T-helper 1 cell (primary cell): Measurements from ENCODE around the gene POLRMT.
"Not testable (repeated sequence)": the region's sequence is repeated elsewhere in the genome, so short reads cannot be mapped to it uniquely, and the experiment has no call there.

ENCODE experiments used
- DNase-seq, 5 donors: peaks; one replicate each; pipeline ENCODE4 v3.0.0-alpha.2; 2012 to 2020

Gene POLRMT

DNA sequence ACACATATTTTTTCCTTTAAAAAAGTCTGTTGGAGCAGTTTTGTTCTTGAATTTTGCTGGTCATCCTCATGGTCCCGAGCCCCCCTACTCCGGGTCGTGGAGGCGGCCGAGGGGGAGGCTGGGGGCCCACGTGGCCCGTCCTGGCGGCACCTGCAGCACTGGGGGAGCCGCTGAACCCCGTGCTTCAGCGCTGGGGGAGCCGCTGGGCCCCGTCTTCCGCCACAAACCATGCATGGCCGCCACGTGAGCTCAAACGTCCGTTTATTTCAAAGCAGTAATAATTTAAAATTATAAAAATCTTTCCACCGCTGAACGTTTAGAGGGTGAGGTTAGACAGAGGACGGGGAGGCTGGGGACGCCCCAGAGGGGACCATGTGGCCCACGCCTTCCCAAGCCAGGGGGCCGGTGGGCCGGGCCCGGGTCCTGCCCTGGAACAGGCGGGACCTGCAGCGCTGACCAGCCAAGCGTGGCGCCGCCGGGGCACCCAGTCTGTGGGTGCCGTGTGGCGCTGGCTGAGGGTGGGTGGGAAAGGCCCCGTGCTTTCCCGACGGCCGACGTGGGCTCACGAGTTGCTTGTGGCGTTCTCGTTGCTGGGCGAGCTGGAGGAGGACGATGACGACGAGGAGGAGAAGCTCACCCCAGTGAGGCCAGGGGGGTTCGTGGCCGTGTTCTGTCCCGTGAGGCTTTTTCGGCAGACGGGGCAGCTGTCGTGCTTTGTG is 14.4 kb upstream of the POLRMT start:
- DNase-seq, result no peak

GRCh38 chr19:646779-647565 is 13.6 kb upstream of the POLRMT start:
- DNase-seq, result no peak

DNA sequence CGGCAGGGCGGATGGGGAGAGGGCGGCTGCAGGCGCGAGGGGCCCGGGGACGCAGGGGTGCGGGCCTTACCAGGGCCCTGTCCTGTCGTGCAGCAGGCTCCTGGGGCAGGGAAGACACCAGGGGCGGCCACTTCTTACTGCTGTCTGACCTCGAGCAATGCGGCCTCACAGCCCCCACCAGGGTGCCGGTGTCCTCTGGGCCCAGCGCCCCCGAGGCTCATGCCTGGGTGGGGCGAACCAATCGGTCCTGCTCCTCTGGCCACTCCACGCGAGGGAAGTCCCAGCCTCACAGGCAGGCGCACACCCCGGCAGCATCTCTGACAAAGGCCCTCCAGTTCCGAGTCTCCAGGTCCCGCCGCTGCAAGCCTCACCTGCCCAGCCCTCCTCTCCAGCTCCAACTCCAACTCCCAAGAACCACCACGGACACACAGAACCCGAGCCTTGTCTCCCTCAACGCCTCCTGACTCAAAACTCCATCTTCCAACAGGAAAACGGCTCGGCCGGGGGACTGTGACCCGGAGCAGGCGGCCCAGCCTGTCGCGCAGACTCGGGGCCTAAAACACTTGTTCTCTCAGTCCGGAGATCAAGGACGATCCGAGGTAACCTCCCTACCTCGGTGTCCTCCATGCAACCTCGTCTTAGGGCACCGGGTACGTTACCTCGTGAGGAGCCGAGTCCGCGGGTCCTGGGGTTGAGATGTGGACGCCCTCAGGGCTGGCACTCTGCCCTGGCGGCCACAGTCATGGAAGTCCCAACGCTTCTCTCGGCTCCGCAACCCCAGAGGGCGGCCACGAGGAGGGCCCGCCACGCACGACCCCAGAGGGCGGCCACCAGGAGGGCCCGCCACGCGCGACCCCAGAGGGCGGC is 12.8 kb upstream of the POLRMT start:
- no peak for DNase-seq

- DNase-seq, result no peak
These were observed 11.5 kb upstream of the POLRMT start for GRCh38 chr19:644789-645188.

DNA sequence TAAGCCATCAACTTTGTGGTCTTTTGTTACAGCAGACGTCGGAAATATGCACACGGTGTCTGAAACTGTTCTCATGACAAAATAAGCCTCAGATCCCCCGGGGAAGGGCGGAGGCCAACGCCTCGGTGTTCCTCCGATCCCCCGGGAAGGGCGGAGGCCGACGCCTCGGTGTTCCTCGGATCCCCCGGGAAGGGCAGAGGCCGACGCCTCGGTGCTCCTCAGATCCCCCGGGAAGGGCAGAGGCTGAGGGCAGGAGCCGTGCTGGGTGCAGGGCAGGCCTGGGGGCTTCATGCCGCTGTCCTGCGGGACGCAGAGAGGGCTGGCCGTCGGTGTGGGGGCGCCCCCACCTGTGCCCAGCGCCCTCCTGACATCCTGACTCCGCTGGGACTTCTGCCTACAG is 11.0 kb upstream of the POLRMT start:
- no peak for DNase-seq

DNA sequence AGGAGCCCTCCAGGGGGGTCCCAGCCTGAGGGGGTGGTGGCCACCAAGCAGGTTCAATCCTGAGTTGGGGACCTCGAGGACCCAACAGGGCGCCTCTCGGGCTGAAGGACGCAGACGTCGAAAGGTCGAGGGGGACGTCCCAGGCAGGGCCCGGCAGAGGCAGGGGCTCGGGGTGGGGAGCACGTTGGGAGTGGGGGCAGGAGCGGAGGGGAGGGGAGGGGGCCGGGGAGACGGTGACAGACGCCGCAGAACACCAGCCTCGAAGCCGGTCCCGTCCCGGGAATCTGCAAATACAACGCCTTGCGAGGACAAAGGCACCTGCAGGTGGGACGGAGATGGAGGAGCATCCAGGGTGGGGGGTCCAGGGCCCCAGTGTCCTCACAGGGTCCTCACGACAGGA is 10.4 kb upstream of the POLRMT start:
- DNase-seq, result no peak

- DNase-seq, result no peak
These were observed 9.7 kb upstream of the POLRMT start for GRCh38 chr19:642767-643727.

DNA sequence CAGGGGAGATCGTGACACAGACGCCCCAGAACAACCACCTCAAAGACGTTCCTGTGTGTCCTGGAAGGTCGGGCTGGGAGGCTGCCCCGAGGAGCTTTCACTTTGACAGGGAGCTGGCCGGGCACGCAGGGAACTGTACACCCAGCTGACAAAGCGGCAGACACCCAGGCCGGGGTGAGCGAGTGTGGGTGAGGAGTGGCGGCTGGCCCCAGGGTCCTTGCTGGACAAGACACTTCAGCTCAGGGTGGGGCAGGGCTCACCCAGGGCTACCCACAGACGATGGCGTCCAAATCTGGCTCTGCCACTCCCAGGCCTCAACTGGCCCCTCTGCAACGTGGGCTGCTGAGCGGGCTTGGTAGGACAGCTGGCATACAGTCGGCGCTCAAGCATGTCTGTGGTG is 8.4 kb upstream of the POLRMT start:
- no peak for DNase-seq

DNA sequence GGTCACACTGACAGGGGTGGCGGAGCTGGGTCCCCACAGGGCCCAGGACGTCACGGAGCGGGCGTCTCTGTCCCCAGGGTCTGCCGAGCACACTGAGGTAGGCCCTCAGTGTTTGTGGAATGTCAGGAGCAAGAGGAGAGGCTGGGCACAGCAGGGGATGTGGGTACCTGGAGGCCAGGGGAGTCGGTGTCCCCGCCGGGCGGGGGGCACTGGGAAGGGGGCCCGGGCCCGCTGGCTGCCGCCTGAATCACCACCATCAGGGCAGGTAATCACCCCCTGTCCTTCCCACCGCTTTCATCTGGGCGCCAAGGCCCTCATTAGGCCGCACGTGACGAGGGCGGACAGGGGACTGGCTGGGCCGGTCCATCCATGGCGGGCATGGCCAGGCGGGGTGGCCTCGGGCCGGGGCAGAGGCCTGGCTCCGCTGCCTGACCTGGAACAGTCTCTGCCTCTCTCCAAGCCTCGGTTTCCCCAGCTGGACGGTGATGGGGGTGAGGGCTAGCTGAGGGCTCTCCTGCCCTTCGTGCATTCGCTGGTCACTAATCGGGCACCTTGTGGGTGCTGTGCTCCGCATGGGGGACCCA is 7.4 kb upstream of the POLRMT start:
- DNase-seq, result no peak

DNA sequence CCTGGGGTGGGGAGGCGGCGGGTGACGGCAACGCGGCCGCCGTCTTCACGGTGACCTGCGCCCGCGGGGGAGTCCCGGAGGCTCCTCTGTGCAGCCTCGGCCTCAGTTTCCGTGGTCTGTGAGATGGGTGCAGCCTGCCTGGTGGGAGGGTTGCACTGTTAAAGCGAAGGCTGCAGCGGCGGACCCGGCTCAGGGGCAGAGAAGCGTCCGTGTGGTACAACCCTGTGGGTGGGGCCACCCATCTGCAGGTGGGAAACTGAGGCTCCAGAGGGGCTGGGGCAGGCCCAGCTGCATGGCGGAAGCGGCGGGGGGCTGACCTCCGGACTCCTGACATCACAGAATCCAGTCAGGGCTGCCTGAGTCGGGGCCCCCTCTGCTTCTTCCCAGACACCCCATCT is 6.8 kb upstream of the POLRMT start:
- DNase-seq, result no peak

DNA sequence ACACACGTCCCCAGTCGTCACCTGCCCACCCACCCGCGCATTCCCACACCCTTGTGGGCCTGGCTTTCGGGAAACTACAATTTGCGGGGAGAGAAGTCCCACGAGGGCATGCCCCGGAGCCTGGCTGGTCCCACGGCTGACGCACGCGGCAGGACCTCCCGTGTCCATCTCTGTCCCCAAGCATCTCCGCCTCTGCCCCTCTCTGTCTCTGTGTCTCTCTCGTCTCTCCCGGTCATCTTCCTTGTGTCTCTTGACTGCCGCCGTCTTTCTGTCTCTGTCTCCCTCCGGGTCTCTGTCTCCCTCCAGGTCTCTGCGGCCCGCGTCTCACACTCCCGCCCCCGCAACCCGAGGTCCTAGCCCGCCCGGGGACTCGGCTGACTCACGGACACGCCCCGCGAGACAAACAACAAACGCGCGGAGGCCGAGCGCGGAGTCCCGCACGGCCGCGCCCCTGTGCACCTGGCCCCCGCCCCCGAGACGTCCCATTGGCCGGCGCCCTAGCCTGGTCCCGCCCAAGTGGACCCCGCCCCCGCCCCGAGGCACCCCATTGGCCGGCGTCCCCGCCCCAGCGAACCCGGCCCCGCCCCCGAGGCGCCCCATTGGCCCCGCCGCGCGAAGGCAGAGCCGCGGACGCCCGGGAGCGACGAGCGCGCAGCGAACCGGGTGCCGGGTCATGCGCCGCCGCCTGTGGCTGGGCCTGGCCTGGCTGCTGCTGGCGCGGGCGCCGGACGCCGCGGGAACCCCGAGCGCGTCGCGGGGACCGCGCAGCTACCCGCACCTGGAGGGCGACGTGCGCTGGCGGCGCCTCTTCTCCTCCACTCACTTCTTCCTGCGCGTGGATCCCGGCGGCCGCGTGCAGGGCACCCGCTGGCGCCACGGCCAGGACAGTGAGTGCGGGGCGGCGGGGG is 6.2 kb upstream of the POLRMT start, which contains the start of gene FGF22:
TSS of gene FGF22 (plus strand) at position 627 of the 908 bp plus-strand sequence. CDS start at position 674, 47 bp downstream.
- DNase-seq, result peak; percentile 90 to 97 (median 96)

DNA sequence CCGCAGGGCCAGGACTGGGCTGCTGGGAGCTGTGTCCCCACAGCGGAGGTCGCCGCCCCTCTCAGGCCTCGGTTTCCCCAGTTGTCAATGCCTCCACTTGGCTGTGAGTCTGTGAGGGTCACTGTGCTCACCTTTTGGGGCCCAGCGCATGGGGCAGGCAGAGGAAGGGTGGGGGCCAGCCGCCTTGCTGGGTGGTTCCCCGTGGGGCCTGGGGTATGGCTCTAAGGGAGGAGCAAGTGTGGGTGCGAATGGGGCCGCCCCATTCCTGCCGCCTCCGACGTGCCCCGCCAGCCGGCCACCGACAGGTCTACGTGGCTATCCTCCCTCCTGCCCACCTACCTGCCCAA is 5.5 kb upstream of the POLRMT start:
- no peak for DNase-seq

GRCh38 chr19:634975-635652 is 1.8 kb upstream of the POLRMT start:
- no peak for DNase-seq

DNA sequence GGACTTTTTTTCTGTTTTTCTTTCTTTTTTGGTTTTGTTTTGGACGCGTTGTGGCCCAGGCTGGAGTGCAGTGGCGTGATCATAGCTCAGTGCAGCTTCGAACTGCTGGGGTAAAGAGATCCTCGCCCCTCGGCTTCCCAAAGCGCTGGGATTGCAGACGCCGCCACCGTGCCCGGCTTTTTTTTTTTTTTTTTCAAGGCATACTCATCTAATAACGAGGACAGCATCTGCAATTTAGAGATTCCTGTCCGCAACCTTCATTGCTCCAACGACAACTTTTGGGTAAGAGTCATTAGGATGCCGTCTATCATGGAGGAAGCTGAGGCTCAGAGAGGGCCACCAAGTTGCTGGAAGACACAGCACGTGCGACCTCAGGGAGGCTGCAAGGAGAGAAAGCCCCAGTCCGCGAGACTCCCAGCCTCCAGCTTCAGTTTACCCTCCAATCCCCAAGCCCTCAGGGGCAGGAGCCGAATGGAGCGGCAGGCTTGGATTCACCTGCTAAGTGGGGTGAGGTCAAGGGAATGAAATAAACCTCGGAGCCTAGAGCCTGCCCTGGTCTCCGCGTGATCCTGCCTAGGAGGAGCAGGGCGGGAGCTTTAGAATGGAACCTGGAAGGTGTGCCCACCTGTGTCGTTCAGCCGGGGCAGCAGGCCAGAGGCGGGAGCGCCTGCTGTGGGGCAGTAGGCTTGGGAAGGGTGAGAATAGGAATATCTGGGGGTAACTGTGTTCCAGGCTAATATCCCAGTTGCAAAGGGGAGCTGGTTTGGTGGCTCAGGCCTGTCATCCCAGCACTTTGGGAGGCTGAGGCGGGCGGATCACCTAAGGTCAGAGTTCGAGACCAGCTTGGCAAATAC is 676 bp upstream of the POLRMT start:
- DNase-seq, result no peak

DNA sequence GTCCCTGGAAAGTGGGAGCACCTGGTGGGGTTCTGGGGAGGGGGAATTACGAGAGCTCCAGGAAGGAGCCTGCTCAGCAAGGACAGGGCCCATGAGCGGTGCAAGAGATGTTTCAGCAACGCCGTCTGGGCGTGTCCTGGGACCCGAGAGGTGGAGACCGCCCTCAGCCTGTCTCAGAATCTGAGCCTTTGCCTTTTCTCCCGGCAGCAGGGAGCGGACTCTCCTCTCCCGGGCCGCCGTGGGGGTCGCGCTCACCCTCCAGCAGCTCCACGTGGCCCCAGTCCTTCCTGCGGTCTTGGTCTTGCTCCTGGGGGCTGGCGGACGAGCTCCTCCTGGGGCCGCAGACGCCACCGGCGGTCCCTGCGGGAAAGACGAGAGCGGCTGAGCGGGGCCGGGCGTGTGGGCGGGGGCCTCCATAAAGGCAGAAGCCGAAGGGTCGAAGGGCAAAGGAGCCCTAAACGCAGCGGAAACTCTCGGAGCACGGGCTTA is 714 bp downstream of the POLRMT start:
- peak in 1 of 5 donors; percentile 28 for DNase-seq

DNA sequence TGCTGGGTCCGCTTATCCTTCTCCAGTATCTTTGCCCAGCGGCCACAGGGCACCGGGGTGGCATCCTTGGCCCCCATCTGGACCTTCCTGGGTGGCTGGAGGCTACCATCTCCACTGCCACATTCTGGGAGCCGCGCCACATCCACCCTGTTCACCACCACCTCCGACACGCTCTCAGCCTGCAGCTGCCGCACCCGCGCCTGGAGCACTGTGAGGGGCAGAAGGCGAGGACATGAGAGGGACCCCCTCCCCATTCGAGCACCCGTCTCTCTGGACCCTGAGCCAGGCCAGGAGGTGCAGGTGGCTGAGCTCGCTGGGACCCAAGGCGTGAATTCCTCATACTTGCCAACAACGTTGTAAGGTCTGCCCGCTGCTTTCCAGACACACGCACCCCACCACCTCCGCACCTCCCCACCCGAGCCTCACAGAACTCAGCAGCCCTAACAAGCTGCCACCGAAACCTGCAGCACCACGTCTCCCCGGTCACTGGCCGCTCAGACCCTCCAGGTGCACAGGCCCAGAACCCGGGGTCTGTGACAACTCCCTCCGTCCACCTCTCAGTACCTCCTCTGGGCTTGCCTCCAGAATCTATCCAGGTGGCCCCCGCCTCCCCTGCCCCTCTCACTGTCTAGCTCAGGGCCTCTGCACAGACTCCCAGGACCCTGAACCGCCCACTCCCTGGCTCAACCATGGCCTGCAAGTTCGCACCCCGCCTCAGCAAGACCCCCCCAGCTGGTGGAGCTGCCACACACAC is 3.2 kb downstream of the POLRMT start:
- DNase-seq, result no peak

DNA sequence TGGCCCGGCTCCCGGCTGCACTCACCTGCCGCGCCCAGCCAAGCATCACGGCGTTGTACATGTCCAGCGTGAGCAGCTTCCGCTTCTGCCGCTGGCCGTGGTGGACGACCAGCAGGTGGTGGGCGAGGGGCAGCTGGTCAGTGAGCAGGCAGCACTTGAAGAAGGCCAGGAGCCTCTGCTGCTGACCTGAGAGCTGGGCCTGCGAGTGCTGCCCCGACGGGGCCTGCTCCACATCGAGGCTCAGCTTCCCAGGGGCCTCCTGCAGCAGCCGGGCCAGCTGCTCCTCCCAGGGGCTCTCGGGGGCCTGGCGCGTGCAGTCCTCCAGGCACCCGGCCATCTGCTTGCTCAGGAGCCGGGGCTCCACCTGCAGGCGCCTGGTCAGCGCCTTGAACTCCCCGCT is 3.8 kb downstream of the POLRMT start:
- DNase-seq, result not testable (repeated sequence)

DNA sequence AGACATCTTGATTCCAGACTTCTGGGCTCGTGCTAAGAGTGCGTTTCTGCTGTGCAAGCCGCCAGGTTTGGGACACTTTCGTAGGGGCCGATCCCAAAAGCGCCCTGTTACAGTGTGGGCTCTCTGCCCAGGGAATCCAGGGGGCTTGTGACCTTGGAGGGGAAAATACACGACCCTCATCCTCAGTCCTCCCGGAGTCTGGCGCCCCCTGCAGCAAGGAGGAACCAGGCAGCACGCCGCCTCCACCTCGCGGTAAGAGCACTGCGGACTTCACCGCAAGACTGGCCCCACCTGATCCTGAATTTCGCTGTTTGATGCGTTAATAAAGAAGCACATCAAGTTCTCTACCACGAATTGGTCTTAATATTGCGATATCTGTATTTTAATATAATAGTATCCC is 5.2 kb downstream of the POLRMT start:
- no peak for DNase-seq
